ENCODE results near the gene DCDC2B. TPM values are rescaled to one million over a fixed set of nuclear protein-coding genes. Genes with fewer than 3 reads are reported as not detected.

DCDC2B gene
- total RNA-seq, 1 experiment from 2014 or later = not detected

- no peaks in the 10 kb centered on the region; the same call in 1 of the 2 replicates for H3K27me3 Mint-ChIP-seq (ENCODE audit: low read depth)
- POLR2A ChIA-PET = interaction anchor here (0.6 kb wide), 1 partner anchor 17 kb away, joined by 5 read pairs; no protein-coding TSS in a partner anchor
- no peaks in the 10 kb centered on the region for H3K9me3 Mint-ChIP-seq
- H3K36me3 Mint-ChIP-seq = peaks cover 41% of the 10 kb centered on the region
- ATAC-seq (no peak), DNase-seq (ENCODE audit: low spot score) (no peak)
- CTCF ChIA-PET = interaction anchor here (2.5 to 3.6 kb wide), 2 partner anchors 34 to 108 kb away, joined by 18 to 21 read pairs; partner anchors contain the start of gene TMEM39B
- TF ChIP-seq SP1 (CRISPR knock-in tag; conservative IDR thresholded peaks at IDR 0.05) (no peak), ZBTB43 (CRISPR knock-in tag; IDR thresholded peaks at IDR 0.05) (no peak), SOX15 (CRISPR knock-in tag; IDR thresholded peaks at IDR 0.05) (no peak), E2F5 (CRISPR knock-in tag; IDR thresholded peaks at IDR 0.05) (no peak), NFYB (CRISPR knock-in tag; conservative IDR thresholded peaks at IDR 0.05; ENCODE audit: low read depth) (no peak), NFE2L1 (CRISPR knock-in tag; IDR thresholded peaks at IDR 0.05) (no peak), OVOL2 (CRISPR knock-in tag; IDR thresholded peaks at IDR 0.05; ENCODE audit: borderline replicate concordance) (no peak), TP53 (CRISPR knock-in tag; IDR thresholded peaks at IDR 0.05) (no peak), ZNF219 (CRISPR knock-in tag; IDR thresholded peaks at IDR 0.05; ENCODE audit: borderline replicate concordance) (no peak), SMAD3 (CRISPR knock-in tag; IDR thresholded peaks at IDR 0.05; ENCODE audit: borderline replicate concordance) (no peak)
- H3K4me3 Mint-ChIP-seq = peak overlapping the region; percentile 91
- peak overlapping the region; percentile 91 for H3K27ac Mint-ChIP-seq
- peaks cover 34% of the 10 kb centered on the region for H3K4me1 Mint-ChIP-seq
These were observed 27.8 kb upstream of the DCDC2B start for GRCh38 chr1:32181065-32181464.

- H3K4me3 Mint-ChIP-seq = peak overlapping the region; percentile 91
- peaks cover 46% of the 10 kb centered on the region for H3K36me3 Mint-ChIP-seq
- no peaks in the 10 kb centered on the region for H3K9me3 Mint-ChIP-seq
- DNase-seq (ENCODE audit: low spot score) (no peak), ATAC-seq (no peak)
- peaks cover 34% of the 10 kb centered on the region for H3K4me1 Mint-ChIP-seq
- ChIA-PET POLR2A (no interaction called here), CTCF (interaction anchor here (3.6 kb wide), 1 partner anchor 34 kb away, joined by 18 read pairs; no protein-coding TSS in a partner anchor)
- H3K27me3 Mint-ChIP-seq (ENCODE audit: low read depth) = no peaks in the 10 kb centered on the region; the same call in 1 of the 2 replicates
- peak overlapping the region; percentile 61 for H3K27ac Mint-ChIP-seq
- TF ChIP-seq PREB (CRISPR knock-in tag; IDR thresholded peaks at IDR 0.05; ENCODE audit: borderline replicate concordance) (no peak), SMAD4 (CRISPR knock-in tag; IDR thresholded peaks at IDR 0.05) (no peak), MAX (CRISPR knock-in tag; IDR thresholded peaks at IDR 0.05) (no peak), HMGXB4 (CRISPR knock-in tag; IDR thresholded peaks at IDR 0.05) (no peak), ZNF138 (CRISPR knock-in tag; conservative IDR thresholded peaks at IDR 0.05) (no peak), HMGA2 (CRISPR knock-in tag; IDR thresholded peaks at IDR 0.05) (no peak), RELA (CRISPR knock-in tag; IDR thresholded peaks at IDR 0.05; ENCODE audit: borderline replicate concordance) (no peak), STAT6 (CRISPR knock-in tag; conservative IDR thresholded peaks at IDR 0.05; ENCODE audit: low read depth) (no peak), IRF1 (CRISPR knock-in tag; IDR thresholded peaks at IDR 0.05) (no peak), TP53 (CRISPR knock-in tag; IDR thresholded peaks at IDR 0.05) (no peak), JAZF1 (CRISPR knock-in tag; IDR thresholded peaks at IDR 0.05) (no peak), USF1 (CRISPR knock-in tag; IDR thresholded peaks at IDR 0.05) (no peak), ZNF121 (CRISPR knock-in tag; IDR thresholded peaks at IDR 0.05) (no peak), FOXK1 (CRISPR knock-in tag; IDR thresholded peaks at IDR 0.05) (no peak), ZNF396 (CRISPR knock-in tag; IDR thresholded peaks at IDR 0.05; ENCODE audit: borderline replicate concordance) (no peak), ZNF423 (CRISPR knock-in tag; IDR thresholded peaks at IDR 0.05) (no peak), E2F1 (CRISPR knock-in tag; IDR thresholded peaks at IDR 0.05) (no peak)
These were observed 27.3 kb upstream of the DCDC2B start for GRCh38 chr1:32181563-32181962.
